T-cell (primary cell): ENCODE measurements around the gene FBXO11. TPM values are rescaled to one million over a fixed set of nuclear protein-coding genes. Genes with fewer than 3 reads are reported as not detected.

ENCODE experiments used
- ATAC-seq, 4 experiments: fragments of 200-7000 bp in 3 of 4; fragments of 150-1000 bp in 1 of 4; cut with Tn5 transposase; replicated peaks in 1 of 4; 1 replicate in 3 of 4; 2 replicates in 1 of 4; pipeline ENCODE4 v1.10.0; 2021; ENCODE audit warnings: moderate library complexity in 3 of 4, mild to moderate bottlenecking in 2 of 4, moderate number of reproducible peaks in 1 of 4
- CTCF ChIA-PET, 2 donors: fragments of 300-600 bp; sonication (Branson Sonifier 250); formaldehyde crosslinking; loops; one replicate each; lab custom pipeline; 2022; ENCODE audit warnings: antibody characterized with exemption in 2 of 2; lab: Charles Lee
- POLR2A ChIA-PET, 2 donors: fragments of 300-600 bp; sonication (Branson Sonifier 250); formaldehyde crosslinking; loops; one replicate each; lab custom pipeline; 2022; ENCODE audit warnings: antibody characterized with exemption in 2 of 2; lab: Charles Lee
- DNase-seq, 35 experiments: peaks; one replicate each; pipeline versions ENCODE4 v3.0.0 to v3.0.0-alpha.2; 2013 to 2023
- H3K27ac ChIP-seq: one replicate; pipeline ENCODE4 v1.5.1; 2013; ENCODE audit warnings: low read length
- H3K27me3 ChIP-seq, 2 experiments: replicated peaks in 1 of 2; 1 replicate in 1 of 2; 2 replicates in 1 of 2; pipeline versions ENCODE4 v1.6.1 to v1.7.0; 2013; ENCODE audit warnings: low read length in 1 of 2, mixed read lengths in 1 of 2; ENCODE audit not compliant: control insufficient read depth in 2 of 2, insufficient read depth in 2 of 2; ENCODE audit errors: extremely low read depth in 1 of 2
- H3K36me3 ChIP-seq, 2 donors: 1 replicate in 1 of 2; 2 replicates in 1 of 2; pipeline versions ENCODE4 v1.6.1 to v1.7.0; 2013; ENCODE audit warnings: low read length in 1 of 2; ENCODE audit not compliant: control insufficient read depth in 2 of 2, insufficient read depth in 1 of 2; ENCODE audit errors: extremely low read depth in 1 of 2
- H3K4me1 ChIP-seq, 2 experiments: 1 replicate in 1 of 2; 2 replicates in 1 of 2; pipeline versions ENCODE4 v1.6.1 to v1.7.0; 2013; ENCODE audit warnings: low read length in 2 of 2, mixed read lengths in 1 of 2; ENCODE audit not compliant: insufficient read depth in 2 of 2, control insufficient read depth in 1 of 2; ENCODE audit errors: extremely low read depth in 1 of 2
- H3K4me3 ChIP-seq, 2 donors: 1 replicate in 1 of 2; 2 replicates in 1 of 2; pipeline versions ENCODE4 v1.5.1 to v1.7.0; 2013; ENCODE audit warnings: mild to moderate bottlenecking in 2 of 2, low read length in 1 of 2, moderate library complexity in 1 of 2; ENCODE audit not compliant: control insufficient read depth in 1 of 2; ENCODE audit errors: extremely low read depth in 1 of 2
- H3K9me3 ChIP-seq: 2 replicates; pipeline ENCODE4 v1.7.0; 2013
- H3K27ac Mint-ChIP-seq, 2 donors: one replicate each; pipeline ENCODE4 v1.8.0; 2020 to 2021; ENCODE audit warnings: mild to moderate bottlenecking in 2 of 2, mixed read lengths in 2 of 2
- H3K27me3 Mint-ChIP-seq, 2 donors: one replicate each; pipeline ENCODE4 v1.8.0; 2021 to 2022; ENCODE audit warnings: mixed read lengths in 2 of 2
- H3K36me3 Mint-ChIP-seq: one replicate; pipeline ENCODE4 v1.8.0; 2021; ENCODE audit warnings: mixed read lengths
- H3K4me1 Mint-ChIP-seq, 3 donors: one replicate each; pipeline ENCODE4 v1.8.0; 2020 to 2022; ENCODE audit warnings: mixed read lengths in 3 of 3, mild to moderate bottlenecking in 1 of 3
- H3K4me3 Mint-ChIP-seq, 3 donors: one replicate each; pipeline ENCODE4 v1.8.0; 2020 to 2022; ENCODE audit warnings: mild to moderate bottlenecking in 3 of 3, mixed read lengths in 3 of 3, moderate library complexity in 3 of 3
- H3K9me3 Mint-ChIP-seq, 3 donors: one replicate each; pipeline ENCODE4 v1.8.0; 2020 to 2022; ENCODE audit warnings: mixed read lengths in 3 of 3
- WGBS: methylation state at CpG from one replicate; pipeline ENCODE4 v1.1.5; 2013; ENCODE audit warnings: missing lambda C conversion rate; ENCODE audit not compliant: insufficient coverage; 5-methylcytosine and 5-hydroxymethylcytosine counted together
- total RNA-seq, 35 experiments: library from RNA in 6 of 35; stranded (reverse) in 6 of 35; fragments of 120-200 nt in 1 of 35; gene quantifications; one replicate each; pipeline versions ENCODE4 v1.2.1 to v1.2.4 and lab custom pipeline; 2013 to 2026

Gene FBXO11
- total RNA-seq, 5 donors from 2014 or later (not counting 1 experiment from before 2014, with no cell fraction given), result 70.2 to 90.0 (median 74.6) TPM

DNA sequence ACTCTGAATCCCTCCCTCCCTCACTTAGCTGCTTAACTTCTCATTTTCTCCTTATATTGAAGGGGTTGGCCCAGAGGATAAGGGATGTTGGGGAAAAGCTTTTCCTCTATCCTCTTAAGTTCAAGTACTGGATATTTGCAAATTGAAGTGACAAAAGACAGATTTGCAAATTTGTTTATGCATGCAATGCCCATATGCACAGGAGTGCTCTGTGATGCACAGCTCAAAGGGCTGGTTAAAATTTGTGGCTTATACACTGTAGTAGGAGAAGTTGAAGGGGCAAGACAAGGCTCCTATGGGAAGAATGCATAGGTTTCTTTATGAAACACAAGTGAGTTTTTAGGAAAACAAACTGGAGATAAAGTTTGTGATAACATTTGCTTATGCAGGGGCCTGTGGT, 131.7 kb downstream of the FBXO11 start:
- Mint-ChIP-seq H3K36me3 (no peaks in the 10 kb centered on the region), H3K9me3 (peaks cover 0 to 4% (median 0%) of the 10 kb centered on the region in 3 donors), H3K27me3 (peaks cover 0 to 2% of the 10 kb centered on the region in 2 donors), H3K27ac (no peak overlapping the region), H3K4me3 (no peak overlapping the region), H3K4me1 (no peaks in the 10 kb centered on the region)
- Histone ChIP-seq H3K9me3 (no peaks in the 10 kb centered on the region), H3K36me3 (no peaks in the 10 kb centered on the region), H3K4me3 (no peak overlapping the region), H3K4me1 (no peaks in the 10 kb centered on the region), H3K27me3 (peaks cover 0 to 3% of the 10 kb centered on the region in 2 experiments), H3K27ac (no peak overlapping the region)
- DNase-seq (no peak), ATAC-seq (no peak)
- ChIA-PET CTCF (no interaction called here), POLR2A (interaction anchor here in 1 of 2 donors (0.7 kb wide), 1 partner anchor 334 kb away, joined by 4 read pairs; no protein-coding TSS in a partner anchor)

DNA sequence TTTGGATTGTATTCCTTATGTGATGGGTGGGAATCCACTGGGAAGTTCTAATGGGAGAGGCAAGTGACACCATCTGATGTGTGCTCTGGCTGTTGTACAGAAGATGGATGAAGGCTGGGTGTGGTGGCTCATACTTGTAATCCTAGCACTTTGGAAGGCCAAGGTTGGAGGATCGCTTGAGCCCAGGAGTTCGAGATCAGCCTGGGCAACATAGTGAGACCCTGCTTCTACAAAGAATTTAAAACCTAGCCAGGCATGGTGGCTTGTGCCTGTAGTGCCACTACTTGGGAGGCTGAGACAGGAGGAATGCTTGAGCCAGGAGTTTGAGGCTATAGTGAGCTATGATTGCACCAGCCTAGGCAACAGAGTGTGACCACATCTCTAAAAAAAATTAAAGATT, 134.0 kb downstream of the FBXO11 start:
- Histone ChIP-seq H3K27ac (no peak overlapping the region), H3K27me3 (peaks cover 0 to 11% of the 10 kb centered on the region in 2 experiments), H3K9me3 (no peaks in the 10 kb centered on the region), H3K4me1 (peaks cover 0 to 8% of the 10 kb centered on the region in 2 experiments), H3K4me3 (no peak overlapping the region), H3K36me3 (no peaks in the 10 kb centered on the region)
- H3K4me3 Mint-ChIP-seq, result no peak overlapping the region
- ChIA-PET CTCF (interaction anchor here (0.6 kb wide), 2 partner anchors 66 to 455 kb away, joined by 3 read pairs; no protein-coding TSS in a partner anchor), POLR2A (no interaction called here)
- H3K9me3 Mint-ChIP-seq, result peaks cover 0 to 4% (median 0%) of the 10 kb centered on the region in 3 donors
- H3K27ac Mint-ChIP-seq, result no peak overlapping the region
- ATAC-seq (no peak), DNase-seq (no peak)
- peaks cover 0 to 2% of the 10 kb centered on the region in 2 donors for H3K27me3 Mint-ChIP-seq
- WGBS, result 100% methylated on average over 2 of the region's 2 CpGs
- peaks cover 3 to 6% (median 5%) of the 10 kb centered on the region in 3 donors for H3K4me1 Mint-ChIP-seq
- no peaks in the 10 kb centered on the region for H3K36me3 Mint-ChIP-seq

DNA sequence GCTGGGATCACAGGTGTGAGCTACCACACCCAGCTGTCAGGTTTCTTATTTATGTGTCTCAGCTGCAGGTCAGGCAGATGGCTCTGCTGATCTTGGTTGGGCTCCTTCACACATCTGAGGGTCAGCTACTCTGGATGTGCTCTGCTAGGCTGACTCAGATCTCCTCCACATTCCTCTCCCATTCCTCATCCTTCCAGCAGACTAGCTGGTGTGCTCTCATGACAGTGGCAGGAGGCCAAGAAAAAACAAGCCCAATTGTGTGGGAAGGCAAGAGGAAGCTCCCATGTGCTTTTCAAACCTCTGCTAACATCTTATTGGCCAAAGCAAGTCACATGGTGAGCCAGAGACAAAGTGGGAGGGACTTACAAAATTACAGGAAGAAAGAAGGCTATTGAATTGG, 135.1 kb downstream of the FBXO11 start:
- Histone ChIP-seq H3K9me3 (no peaks in the 10 kb centered on the region), H3K27me3 (peaks cover 0 to 11% of the 10 kb centered on the region in 2 experiments), H3K36me3 (no peaks in the 10 kb centered on the region), H3K27ac (no peak overlapping the region), H3K4me1 (peaks cover 0 to 8% of the 10 kb centered on the region in 2 experiments), H3K4me3 (no peak overlapping the region)
- POLR2A ChIA-PET, result interaction anchor here in 1 of 2 donors (0.6 kb wide), 1 partner anchor 373 kb away, joined by 3 read pairs; no protein-coding TSS in a partner anchor
- no peaks in the 10 kb centered on the region for H3K36me3 Mint-ChIP-seq
- CTCF ChIA-PET, result interaction anchor here (0.5 to 1.0 kb wide), 5 partner anchors 11 to 782 kb away, joined by 3 to 5 read pairs (median 4); no protein-coding TSS in a partner anchor
- H3K27ac Mint-ChIP-seq, result no peak overlapping the region
- peaks cover 0 to 2% of the 10 kb centered on the region in 2 donors for H3K27me3 Mint-ChIP-seq
- no peak overlapping the region for H3K4me3 Mint-ChIP-seq
- peaks cover 3 to 6% (median 5%) of the 10 kb centered on the region in 3 donors for H3K4me1 Mint-ChIP-seq
- ATAC-seq (no peak), DNase-seq (no peak)
- peaks cover 0 to 4% (median 0%) of the 10 kb centered on the region in 3 donors for H3K9me3 Mint-ChIP-seq

DNA sequence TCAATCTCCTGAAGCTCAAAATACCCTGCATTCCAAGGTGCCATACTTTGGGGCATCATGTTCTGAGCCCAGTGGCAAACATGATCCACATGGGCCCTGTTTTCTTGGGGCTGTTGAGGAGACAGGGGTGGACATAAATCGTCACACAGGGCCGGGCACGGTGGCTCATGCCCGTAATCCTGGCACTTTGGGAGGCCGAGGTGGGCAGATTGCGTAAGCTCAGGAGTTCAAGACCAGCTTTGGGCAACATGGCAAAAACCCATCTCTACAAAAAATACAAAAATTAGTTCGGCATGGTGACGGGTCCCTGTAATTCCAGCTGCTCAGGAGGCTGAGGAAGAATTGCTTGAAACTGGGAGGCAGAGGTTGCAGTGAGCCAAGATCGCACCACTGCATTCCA, 137.0 kb downstream of the FBXO11 start:
- Mint-ChIP-seq H3K27ac (no peak overlapping the region), H3K27me3 (peaks cover 0 to 2% of the 10 kb centered on the region in 2 donors), H3K4me3 (no peak overlapping the region), H3K9me3 (peaks cover 0 to 4% (median 0%) of the 10 kb centered on the region in 3 donors), H3K36me3 (no peaks in the 10 kb centered on the region), H3K4me1 (peaks cover 3 to 6% (median 5%) of the 10 kb centered on the region in 3 donors)
- no peak for DNase-seq
- H3K27ac ChIP-seq, result no peak overlapping the region
- H3K4me3 ChIP-seq, result no peak overlapping the region
- H3K27me3 ChIP-seq, result peaks cover 0 to 11% of the 10 kb centered on the region in 2 experiments
- H3K9me3 ChIP-seq, result no peaks in the 10 kb centered on the region
- CTCF ChIA-PET, result no interaction called here
- POLR2A ChIA-PET, result interaction anchor here in 1 of 2 donors (0.5 kb wide), 1 partner anchor 15 kb away, joined by 3 read pairs; no protein-coding TSS in a partner anchor
- H3K4me1 ChIP-seq, result peaks cover 0 to 8% of the 10 kb centered on the region in 2 experiments
- H3K36me3 ChIP-seq, result no peaks in the 10 kb centered on the region
- ATAC-seq, result no peak
- WGBS, result 100% methylated on average over 3 of the region's 9 CpGs

DNA sequence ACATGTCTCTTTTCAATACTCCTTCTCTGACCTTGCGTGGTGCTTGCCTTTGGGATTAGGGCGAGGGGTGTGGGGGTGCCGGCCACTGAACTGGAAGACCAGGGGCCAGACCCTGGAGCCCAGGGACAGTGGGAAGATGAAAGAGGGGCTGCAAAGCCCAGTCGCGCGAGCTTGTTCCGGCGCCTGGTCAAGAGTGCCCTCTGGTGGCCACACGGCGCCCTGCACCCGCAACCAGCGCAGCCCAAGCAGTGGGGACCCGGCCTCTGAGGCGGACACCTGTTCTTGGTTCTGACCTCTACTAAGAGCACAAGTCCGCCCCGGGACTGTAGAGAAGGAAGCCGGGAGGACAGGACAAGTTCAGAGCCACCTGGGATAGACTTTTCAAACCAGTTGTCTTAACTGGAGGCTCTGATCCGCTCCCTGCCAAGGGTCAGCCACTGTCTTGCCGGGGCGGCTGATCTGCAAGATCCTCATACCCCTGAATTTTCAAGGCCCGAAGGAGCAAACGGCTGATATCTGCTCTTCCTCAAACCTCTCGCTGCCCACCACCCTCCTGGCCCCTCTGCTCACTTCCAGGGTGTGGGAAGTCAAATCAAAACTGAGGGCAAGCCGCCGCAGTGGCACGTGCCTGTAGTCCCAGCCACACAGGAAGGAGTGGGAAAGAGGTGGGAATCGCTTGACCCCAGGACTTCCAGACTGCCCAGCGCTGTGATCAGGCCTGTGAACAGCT, 138.3 kb downstream of the FBXO11 start:
- ATAC-seq (peak; percentile 80 to 91 (median 88)), DNase-seq (peak; percentile 24 to 80 (median 59))
- no peak overlapping the region for H3K27ac Mint-ChIP-seq
- peaks cover 0 to 4% (median 0%) of the 10 kb centered on the region in 3 donors for H3K9me3 Mint-ChIP-seq
- peaks cover 0 to 13% of the 10 kb centered on the region in 2 experiments for H3K27me3 ChIP-seq
- H3K4me1 ChIP-seq, result peaks cover 0 to 8% of the 10 kb centered on the region in 2 experiments
- H3K4me3 ChIP-seq, result no peak overlapping the region
- peaks cover 0 to 2% of the 10 kb centered on the region in 2 donors for H3K27me3 Mint-ChIP-seq
- no peaks in the 10 kb centered on the region for H3K36me3 ChIP-seq
- WGBS, result 24% methylated on average over 19 of the region's 28 CpGs
- no peaks in the 10 kb centered on the region for H3K9me3 ChIP-seq
- H3K4me3 Mint-ChIP-seq, result peak overlapping the region; percentile 42 to 49 (median 43)
- CTCF ChIA-PET, result interaction anchor here (0.5 to 3.2 kb wide), 24 partner anchors 9 to 1286 kb away, joined by 3 to 42 read pairs (median 4); partner anchors contain the start of genes MSH6 (in 2 of the 2) and MSH2 (in 1 of the 2)
- H3K27ac ChIP-seq, result no peak overlapping the region
- H3K4me1 Mint-ChIP-seq, result peaks cover 3 to 6% (median 5%) of the 10 kb centered on the region in 3 donors
- no peaks in the 10 kb centered on the region for H3K36me3 Mint-ChIP-seq
- POLR2A ChIA-PET, result interaction anchor here in 1 of 2 donors (0.7 kb wide), 2 partner anchors 65 to 897 kb away, joined by 3 read pairs; no protein-coding TSS in a partner anchor

DNA sequence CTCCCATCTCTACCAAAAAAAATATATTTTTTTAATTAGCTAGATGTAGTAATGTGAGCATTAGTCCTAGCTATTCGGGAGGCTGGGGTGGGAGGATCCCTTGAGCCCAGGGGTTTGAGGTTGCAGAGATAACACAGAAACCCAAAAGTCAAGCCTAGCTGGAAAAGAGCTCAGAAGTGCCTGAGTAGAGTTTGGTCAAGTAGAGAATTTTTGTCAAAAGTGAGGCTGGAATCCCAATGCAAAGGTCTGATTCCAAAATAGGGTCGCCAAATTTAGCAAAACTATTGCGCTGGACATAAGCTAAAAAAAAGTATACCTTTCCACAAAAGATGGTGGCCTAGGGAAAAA, 138.8 kb downstream of the FBXO11 start:
- no peak for DNase-seq
- Mint-ChIP-seq H3K4me1 (peaks cover 3 to 6% (median 5%) of the 10 kb centered on the region in 3 donors), H3K9me3 (peaks cover 0 to 4% (median 0%) of the 10 kb centered on the region in 3 donors), H3K27ac (no peak overlapping the region), H3K36me3 (no peaks in the 10 kb centered on the region), H3K27me3 (no peaks in the 10 kb centered on the region), H3K4me3 (peak overlapping the region in 1 of 3 donors; percentile 42)
- H3K4me3 ChIP-seq, result no peak overlapping the region
- no peaks in the 10 kb centered on the region for H3K9me3 ChIP-seq
- CTCF ChIA-PET, result interaction anchor here (0.5 to 3.2 kb wide), 24 partner anchors 10 to 1285 kb away, joined by 3 to 42 read pairs (median 4); partner anchors contain the start of genes MSH6 (in 2 of the 2) and MSH2 (in 1 of the 2)
- whole genome bisulfite sequencing, result 33% methylated on average over 1 of the region's 3 CpGs
- H3K36me3 ChIP-seq, result no peaks in the 10 kb centered on the region
- peaks cover 0 to 12% of the 10 kb centered on the region in 2 experiments for H3K27me3 ChIP-seq
- no peak overlapping the region for H3K27ac ChIP-seq
- POLR2A ChIA-PET, result interaction anchor here in 1 of 2 donors (0.6 to 0.7 kb wide), 3 partner anchors 66 to 896 kb away, joined by 3 to 5 read pairs (median 3); no protein-coding TSS in a partner anchor
- ATAC-seq, result no peak
- peaks cover 0 to 8% of the 10 kb centered on the region in 2 experiments for H3K4me1 ChIP-seq
